KMS-11 (cell line): ENCODE data around the gene SPNS1.
"Not testable (repeated sequence)": the region's sequence is repeated elsewhere in the genome, so short reads cannot be mapped to it uniquely, and the experiment has no call there.

Experiments
- H2AFZ ChIP-seq: fragments of 200-600 bp; sonication (generic); 2 replicates; pipeline ENCODE4 v1.6.1; 2016; ENCODE audit warnings: antibody characterized with exemption, mixed run types, low read depth
- H3K27ac ChIP-seq: fragments of 200-600 bp; sonication (generic); 2 replicates; pipeline ENCODE4 v1.6.1; 2016; ENCODE audit warnings: mild to moderate bottlenecking, mixed run types
- H3K27me3 ChIP-seq: fragments of 200-600 bp; sonication (generic); 2 replicates; pipeline ENCODE4 v1.6.1; 2017; ENCODE audit warnings: mild to moderate bottlenecking, low read depth, mixed run types, moderate library complexity; ENCODE audit not compliant: insufficient read depth
- H3K36me3 ChIP-seq: fragments of 200-600 bp; sonication (generic); 2 replicates; pipeline ENCODE4 v1.6.1; 2017; ENCODE audit warnings: mild to moderate bottlenecking, mixed run types; ENCODE audit not compliant: insufficient read depth
- H3K4me1 ChIP-seq: fragments of 200-600 bp; sonication (generic); 2 replicates; pipeline ENCODE4 v1.6.1; 2016; ENCODE audit warnings: mild to moderate bottlenecking, low read depth, mixed run types; ENCODE audit not compliant: poor library complexity, severe bottlenecking
- H3K4me2 ChIP-seq: fragments of 200-600 bp; sonication (generic); 2 replicates; pipeline ENCODE4 v1.7.0; 2016; ENCODE audit warnings: mild to moderate bottlenecking, mixed run types
- H3K4me3 ChIP-seq: fragments of 200-600 bp; sonication (generic); IDR thresholded peaks from 2 replicates; pipeline ENCODE4 v1.6.1; 2017; ENCODE audit warnings: low read depth, low read length, mixed read lengths; ENCODE audit not compliant: insufficient read depth
- H3K79me2 ChIP-seq: fragments of 200-600 bp; sonication (generic); 2 replicates; pipeline ENCODE4 v1.6.1; 2016; ENCODE audit warnings: low read depth, mixed run types; ENCODE audit not compliant: insufficient read depth
- H3K9ac ChIP-seq: fragments of 200-600 bp; sonication (generic); 2 replicates; pipeline ENCODE4 v1.6.1; 2016; ENCODE audit warnings: mild to moderate bottlenecking, mixed run types
- H4K20me1 ChIP-seq: fragments of 200-600 bp; sonication (generic); 2 replicates; pipeline ENCODE4 v1.6.1; 2016; ENCODE audit warnings: mild to moderate bottlenecking, mixed run types; ENCODE audit not compliant: insufficient read depth
- TF ChIP-seq, protein P1 (sequence below): fragments of 200-600 bp; sonication (generic); conservative IDR thresholded peaks from 2 replicates; pipeline ENCODE4 v1.6.1; 2017; ENCODE audit warnings: low read depth, mild to moderate bottlenecking, antibody characterized with exemption, low read length, moderate library complexity, mixed read lengths

SPNS1 gene

DNA sequence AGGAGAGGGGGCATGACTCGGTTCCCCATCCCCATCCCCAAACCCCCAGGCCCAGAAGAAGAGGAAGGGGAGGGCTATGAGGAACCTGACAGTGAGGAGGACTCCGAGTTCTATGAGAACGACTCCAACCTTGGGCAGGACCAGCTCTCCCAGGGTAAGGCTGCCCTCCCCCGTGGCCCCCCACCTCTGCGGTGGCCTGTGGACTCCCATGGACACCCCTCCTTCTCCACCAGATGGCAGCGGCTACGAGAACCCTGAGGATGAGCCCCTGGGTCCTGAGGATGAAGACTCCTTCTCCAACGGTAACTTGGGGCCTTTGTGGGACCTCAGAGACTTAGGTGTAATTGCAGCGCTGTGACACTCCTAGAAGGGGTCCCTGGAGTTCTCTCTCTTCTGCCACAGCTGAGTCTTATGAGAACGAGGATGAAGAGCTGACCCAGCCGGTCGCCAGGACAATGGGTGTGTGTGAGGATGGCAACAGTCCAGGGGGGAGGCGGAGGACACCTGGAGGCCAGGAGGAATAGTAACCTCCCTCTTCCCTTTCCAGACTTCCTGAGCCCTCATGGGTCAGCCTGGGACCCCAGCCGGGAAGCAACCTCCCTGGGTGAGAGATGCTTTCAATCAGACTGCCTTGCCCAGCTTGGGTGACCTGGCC is 37.2 kb upstream of the SPNS1 start:
- H3K36me3 ChIP-seq = no peaks in the 10 kb centered on the region
- no peaks in the 10 kb centered on the region for H3K79me2 ChIP-seq

DNA sequence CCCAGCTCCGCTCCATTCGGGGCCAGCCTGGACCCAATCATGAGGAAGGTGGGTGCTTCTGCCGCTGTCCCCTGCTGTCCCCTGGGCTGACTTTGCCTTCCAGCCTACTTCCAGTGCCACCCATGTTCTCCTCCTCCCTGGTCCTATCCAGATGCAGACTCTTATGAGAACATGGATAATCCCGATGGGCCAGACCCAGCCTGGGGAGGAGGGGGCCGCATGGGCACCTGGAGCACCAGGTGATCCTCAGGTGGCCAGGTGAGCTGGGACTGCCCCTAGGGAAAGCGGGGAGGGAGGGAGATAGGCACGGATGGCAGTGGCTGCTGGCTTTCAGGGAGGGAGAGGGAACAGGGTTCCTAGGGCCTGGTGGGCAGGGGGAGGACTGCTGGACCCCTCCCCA is 35.9 kb upstream of the SPNS1 start:
- no peak overlapping the region for H3K4me2 ChIP-seq
- H3K79me2 ChIP-seq = no peaks in the 10 kb centered on the region
- no peaks in the 10 kb centered on the region for H3K27me3 ChIP-seq
- H4K20me1 ChIP-seq = no peaks in the 10 kb centered on the region
- H3K9ac ChIP-seq = no peak overlapping the region
- no peak overlapping the region for H2AFZ ChIP-seq
- TF ChIP-seq, protein P1, sequence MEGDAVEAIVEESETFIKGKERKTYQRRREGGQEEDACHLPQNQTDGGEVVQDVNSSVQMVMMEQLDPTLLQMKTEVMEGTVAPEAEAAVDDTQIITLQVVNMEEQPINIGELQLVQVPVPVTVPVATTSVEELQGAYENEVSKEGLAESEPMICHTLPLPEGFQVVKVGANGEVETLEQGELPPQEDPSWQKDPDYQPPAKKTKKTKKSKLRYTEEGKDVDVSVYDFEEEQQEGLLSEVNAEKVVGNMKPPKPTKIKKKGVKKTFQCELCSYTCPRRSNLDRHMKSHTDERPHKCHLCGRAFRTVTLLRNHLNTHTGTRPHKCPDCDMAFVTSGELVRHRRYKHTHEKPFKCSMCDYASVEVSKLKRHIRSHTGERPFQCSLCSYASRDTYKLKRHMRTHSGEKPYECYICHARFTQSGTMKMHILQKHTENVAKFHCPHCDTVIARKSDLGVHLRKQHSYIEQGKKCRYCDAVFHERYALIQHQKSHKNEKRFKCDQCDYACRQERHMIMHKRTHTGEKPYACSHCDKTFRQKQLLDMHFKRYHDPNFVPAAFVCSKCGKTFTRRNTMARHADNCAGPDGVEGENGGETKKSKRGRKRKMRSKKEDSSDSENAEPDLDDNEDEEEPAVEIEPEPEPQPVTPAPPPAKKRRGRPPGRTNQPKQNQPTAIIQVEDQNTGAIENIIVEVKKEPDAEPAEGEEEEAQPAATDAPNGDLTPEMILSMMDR = no peak
- peaks cover 12% of the 10 kb centered on the region for H3K4me1 ChIP-seq
- H3K36me3 ChIP-seq = no peaks in the 10 kb centered on the region
- no peak overlapping the region for H3K4me3 ChIP-seq
- no peak overlapping the region for H3K27ac ChIP-seq

More for the DNA sequence above, 37.2 kb upstream of the SPNS1 start:
- Histone ChIP-seq H3K27me3 (no peaks in the 10 kb centered on the region), H3K4me1 (peaks cover 12% of the 10 kb centered on the region), H3K9ac (no peak overlapping the region), H4K20me1 (no peaks in the 10 kb centered on the region), H3K4me2 (peak overlapping the region; percentile 53; the same call in 1 of the 2 replicates), H3K27ac (no peak overlapping the region), H3K4me3 (no peak overlapping the region), H2AFZ (peak overlapping the region; percentile 72; the same call in 1 of the 2 replicates)
- TF ChIP-seq, protein P1 = no peak

- H3K9ac ChIP-seq, H4K20me1 ChIP-seq, H2AFZ ChIP-seq, H3K4me3 ChIP-seq, H3K27me3 ChIP-seq, H3K4me2 ChIP-seq, H3K36me3 ChIP-seq, H3K27ac ChIP-seq, H3K79me2 ChIP-seq: not testable (repeated sequence)
- peaks cover 12% of the 10 kb centered on the region for H3K4me1 ChIP-seq
Observed at GRCh38 chr16:28939825-28940224, 34.8 kb upstream of the SPNS1 start.

DNA sequence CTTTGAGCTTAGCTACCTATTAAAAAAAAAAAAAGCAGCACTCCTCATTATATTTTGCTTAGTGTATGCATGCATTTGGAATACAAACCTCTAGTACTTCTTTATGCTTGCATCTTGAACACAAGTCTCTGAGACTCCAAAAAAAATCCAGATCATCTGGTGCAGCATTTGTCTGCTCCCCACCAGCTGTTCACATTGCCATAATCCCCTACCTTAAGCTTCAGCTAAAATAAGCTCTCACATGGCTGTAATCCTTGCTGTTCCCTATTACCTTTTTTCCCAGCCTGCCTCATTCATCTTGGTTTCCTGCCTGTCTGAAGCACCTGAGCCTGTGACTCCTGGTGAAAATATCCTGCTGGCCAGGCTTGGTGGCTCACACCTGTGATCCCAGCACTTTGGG is 31.3 kb upstream of the SPNS1 start:
- no peak overlapping the region for H3K27ac ChIP-seq
- no peaks in the 10 kb centered on the region for H3K79me2 ChIP-seq
- no peak overlapping the region for H2AFZ ChIP-seq
- no peak overlapping the region for H3K4me2 ChIP-seq
- H3K36me3 ChIP-seq = no peaks in the 10 kb centered on the region
- peaks cover 9% of the 10 kb centered on the region for H3K4me1 ChIP-seq
- H3K4me3 ChIP-seq = no peak overlapping the region
- TF ChIP-seq, protein P1 = no peak
- H4K20me1 ChIP-seq = no peaks in the 10 kb centered on the region
- no peak overlapping the region for H3K9ac ChIP-seq
- H3K27me3 ChIP-seq = no peaks in the 10 kb centered on the region

DNA sequence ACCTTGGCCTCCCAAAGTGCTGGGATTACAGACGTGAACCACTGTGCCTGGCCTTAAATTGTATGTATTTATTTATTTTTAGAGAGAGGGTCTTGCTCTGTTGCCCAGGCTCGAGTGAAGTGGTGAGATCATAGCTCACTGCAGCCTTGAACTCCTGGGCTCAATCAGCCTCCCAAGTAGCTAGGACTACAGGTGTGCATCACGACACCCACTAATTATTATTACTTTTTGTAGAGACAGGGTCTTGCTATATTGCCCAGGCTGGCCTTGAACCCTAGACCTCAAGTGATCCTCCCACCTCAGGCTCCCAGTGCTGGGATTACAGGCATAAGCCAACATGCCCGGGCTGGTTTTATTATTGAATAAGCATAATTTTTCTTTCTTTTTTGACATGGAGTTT is 27.9 kb upstream of the SPNS1 start:
- Histone ChIP-seq H2AFZ (no peak overlapping the region), H3K4me1 (peaks cover 15% of the 10 kb centered on the region), H3K4me3 (no peak overlapping the region), H3K4me2 (no peak overlapping the region), H4K20me1 (no peaks in the 10 kb centered on the region), H3K79me2 (peaks cover 8% of the 10 kb centered on the region), H3K27ac (no peak overlapping the region), H3K36me3 (no peaks in the 10 kb centered on the region), H3K27me3 (no peaks in the 10 kb centered on the region), H3K9ac (no peak overlapping the region)
- TF ChIP-seq, protein P1 = no peak
